ENCODE results near the gene ETS1.
A peak's percentile ranks its signal among the peaks of the same experiment; 100 is the strongest.
"Not testable (repeated sequence)": the region's sequence is repeated elsewhere in the genome, so short reads cannot be mapped to it uniquely, and the experiment has no call there.

ETS1 gene

GRCh38 chr11:128456566-128457268 is 130.6 kb downstream of the ETS1 start:
- DNase-seq: no peak

DNA sequence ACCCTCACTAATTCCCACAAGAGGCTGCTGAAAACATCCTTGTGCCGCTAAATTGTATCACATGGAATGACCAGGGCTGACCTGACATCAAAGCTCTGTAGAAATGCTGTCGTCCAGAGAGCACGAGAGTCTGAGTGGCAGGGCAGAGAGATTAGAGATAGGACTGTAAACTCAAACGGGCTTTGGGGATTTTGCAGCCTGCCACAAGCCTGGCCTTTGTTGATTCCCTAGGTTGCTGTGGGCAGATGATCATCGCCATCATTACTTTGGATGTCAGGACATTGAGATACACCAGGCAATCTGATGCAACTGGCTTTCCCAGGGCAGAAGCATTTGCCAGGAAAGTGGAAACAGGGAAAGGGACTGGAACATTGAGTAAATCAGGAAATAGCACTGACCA is 131.6 kb downstream of the ETS1 start:
- DNase-seq: no peak

DNA sequence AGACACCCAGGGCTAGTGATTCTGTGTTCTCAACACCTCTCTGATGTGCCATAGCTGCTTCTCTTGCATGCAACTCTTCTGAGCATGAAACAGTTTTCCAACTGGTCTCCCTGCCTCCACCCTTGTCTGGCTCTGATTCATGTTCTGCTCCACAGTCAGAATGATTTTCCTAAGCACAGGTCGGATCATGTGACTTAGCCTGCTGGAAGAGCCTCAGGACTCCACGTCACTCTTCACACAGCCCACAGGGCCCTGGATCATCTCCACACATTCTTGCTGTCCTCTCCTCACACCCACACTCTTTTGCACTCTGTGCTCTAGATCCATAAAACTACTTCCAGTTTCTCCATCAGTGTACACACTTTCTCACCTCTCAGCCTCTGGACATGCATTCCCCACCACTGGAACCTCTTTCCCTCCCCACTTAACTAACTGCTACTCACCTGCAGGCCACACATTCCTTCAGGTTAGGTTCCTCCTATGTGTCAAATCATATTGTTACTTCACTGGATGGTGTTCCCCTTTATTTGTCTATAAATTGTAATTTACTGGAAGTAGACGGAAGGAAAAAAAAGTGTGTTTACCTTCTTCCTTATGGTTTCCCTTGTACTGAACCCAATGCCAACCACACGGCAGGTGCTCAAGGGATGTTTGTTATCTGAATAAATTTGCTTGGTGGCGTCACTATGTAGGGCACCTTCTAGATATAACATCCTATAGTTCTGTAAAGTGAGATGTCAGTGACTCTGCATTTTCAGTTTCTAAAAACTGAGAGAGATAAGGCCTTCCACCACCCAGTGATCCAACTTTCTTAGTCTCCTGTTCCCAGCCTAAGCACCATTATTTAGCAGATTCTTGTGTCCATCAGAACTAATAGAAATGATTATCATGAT is 133.7 kb downstream of the ETS1 start:
- DNase-seq: no peak

GRCh38 chr11:128451652-128452470 is 135.5 kb downstream of the ETS1 start:
- peak; percentile 86 for DNase-seq

DNA sequence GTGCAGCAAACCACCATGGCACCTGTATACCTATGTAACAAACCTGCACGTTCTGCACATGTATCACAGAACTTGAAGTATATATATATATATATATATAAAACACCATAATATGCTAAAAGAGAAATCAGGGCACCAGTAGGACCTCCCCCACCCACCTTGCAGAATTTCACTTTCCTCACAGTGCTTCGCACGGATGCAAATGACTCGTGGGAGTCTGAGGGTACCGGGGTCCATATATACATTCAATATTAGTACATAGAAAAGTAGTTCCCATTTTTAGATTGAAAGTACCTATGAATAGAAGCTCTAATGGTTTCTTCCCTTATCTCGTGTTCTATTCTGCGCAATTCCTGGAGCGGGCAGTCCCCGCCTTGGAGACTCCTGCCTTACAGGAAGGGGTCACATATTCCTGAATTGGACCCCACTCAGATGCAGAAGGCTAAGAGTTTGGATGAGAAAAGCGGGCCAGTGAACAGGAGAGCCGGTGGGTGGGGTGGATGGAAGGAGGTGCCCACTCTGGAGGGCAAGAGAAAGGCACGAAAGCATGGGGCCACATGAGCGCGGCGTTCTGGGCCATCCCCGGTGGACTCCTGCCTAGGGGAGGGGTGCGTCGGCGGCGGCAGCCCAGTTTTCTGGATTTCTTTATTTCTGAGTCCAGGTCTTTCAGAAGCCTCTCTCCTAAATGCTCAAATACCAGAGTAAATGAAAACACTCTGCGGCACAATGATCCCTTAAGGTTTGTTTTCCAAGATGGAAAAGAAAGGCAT is 136.3 kb downstream of the ETS1 start:
- DNase-seq: no peak

DNA sequence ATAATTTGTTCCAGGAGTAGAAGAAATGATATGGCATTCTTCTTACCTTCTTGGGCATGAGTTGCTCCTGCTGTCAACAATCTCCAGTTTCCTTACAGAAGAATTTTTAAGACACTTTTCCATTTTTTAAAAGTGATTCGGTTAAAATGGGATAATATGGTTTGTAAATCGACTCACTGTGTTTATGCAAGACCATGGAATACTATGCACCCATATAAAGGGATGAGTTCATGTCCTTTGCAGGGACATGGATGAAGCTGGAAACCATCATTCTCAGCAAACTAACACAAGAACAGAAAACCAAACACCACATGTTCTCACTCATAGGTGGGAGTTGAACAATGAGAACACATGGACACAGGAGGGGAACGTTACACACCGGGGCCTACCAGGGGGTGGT is 136.9 kb downstream of the ETS1 start:
- DNase-seq: not testable (repeated sequence)

- DNase-seq: no peak
Observed at GRCh38 chr11:128448981-128449713, 138.2 kb downstream of the ETS1 start.

- peak; percentile 37 for DNase-seq
Observed at GRCh38 chr11:128448200-128448886, 139.0 kb downstream of the ETS1 start.

DNA sequence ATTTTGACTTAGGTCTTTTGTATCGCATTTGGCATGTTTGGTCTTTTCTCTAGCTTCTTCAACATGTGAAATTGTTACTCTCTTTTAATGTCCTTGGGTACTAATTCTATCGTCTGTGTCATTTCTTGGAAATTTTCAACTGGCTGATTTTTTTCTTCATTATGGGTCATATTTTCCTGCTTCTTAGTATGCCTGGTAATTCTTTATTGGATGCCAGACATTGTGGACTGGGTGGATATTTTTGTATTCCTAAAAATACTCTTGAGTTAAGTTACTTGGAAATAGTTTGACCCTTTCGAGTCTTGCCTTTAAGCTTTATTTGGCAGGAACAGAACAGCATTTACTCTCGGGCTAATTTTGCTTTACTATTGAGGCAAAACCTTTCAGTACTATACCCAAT is 140.1 kb downstream of the ETS1 start:
- no peak for DNase-seq

DNA sequence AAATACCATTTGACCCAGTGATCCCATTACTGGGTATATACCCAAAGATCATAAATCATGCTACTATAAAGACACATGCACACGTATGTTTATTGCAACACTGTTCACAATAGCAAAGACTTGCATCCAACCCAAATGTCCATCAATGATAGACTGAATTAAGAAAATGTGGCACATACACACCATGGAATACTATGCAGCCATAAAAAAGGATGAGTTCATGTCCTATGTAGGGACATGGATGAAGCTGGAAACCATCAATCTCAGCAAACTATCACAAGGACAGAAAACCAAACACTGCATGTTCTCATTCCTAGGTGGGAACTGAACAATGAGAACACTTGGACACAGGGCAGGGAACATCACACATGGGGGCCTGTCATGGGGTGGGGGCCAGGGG is 141.4 kb downstream of the ETS1 start:
- not testable (repeated sequence) for DNase-seq

DNA sequence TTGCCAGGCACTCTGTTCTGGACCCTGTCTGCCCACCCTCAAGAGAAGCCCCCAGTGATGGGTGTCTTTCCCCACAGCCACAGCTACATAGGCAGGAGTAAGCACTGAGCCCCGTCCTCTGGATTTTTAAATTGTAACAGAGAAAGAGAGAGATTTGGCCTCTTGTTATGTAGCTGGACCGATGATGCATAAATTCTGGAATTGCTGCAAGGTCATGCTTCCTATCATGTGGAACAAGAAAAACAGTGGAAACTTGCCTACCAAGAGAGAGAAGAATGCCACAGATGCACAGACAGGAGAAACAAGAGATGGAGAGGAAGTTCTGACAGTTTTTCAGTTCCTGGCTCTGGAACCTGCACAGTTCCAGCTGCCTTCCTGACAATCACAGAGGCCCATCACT is 150.2 kb downstream of the ETS1 start:
- no peak for DNase-seq

DNA sequence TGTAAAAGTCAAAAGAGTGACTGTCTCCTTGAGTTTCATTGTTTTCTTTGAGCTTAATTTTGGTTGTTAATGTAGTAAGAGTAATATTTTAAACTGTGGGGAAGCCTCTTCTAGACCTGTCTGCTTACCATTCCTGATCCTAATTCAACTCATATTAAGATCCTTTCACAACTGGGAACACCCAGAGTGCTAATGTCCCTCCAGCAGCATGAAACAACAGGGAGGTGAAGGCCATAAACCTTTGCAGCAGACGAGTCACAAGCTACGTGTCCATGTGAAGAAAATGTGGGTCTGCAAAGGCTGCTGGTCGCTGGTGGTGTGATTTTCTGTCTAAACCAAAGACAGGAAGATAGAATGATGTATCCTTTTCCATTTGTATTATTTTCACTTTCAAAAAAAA is 152.5 kb downstream of the ETS1 start:
- no peak for DNase-seq

GRCh38 chr11:128434411-128434810 is 152.9 kb downstream of the ETS1 start:
- no peak for DNase-seq

- DNase-seq: no peak
Observed at GRCh38 chr11:128432926-128433325, 154.4 kb downstream of the ETS1 start.

DNA sequence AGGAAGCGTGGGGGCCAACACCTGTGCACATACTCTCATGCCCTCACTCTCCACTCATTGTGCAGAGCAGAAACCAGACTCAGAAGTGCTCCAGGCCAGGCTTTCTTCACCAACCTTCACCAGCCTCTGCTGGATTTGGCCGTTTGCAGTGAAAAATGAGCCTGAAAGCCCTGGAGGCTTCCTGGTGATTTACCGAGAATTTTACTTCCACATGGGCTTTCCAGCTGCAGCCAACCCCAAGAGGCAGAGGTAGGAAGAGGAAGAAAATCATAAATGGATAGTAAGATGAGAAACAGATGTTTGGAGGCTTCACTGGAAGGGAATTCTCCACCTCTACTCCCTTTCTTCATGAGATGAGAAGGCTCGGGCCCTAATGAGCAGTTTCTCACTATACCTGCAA is 155.4 kb downstream of the ETS1 start:
- DNase-seq: no peak

GRCh38 chr11:128428935-128429334 is 158.4 kb downstream of the ETS1 start:
- DNase-seq: no peak

DNA sequence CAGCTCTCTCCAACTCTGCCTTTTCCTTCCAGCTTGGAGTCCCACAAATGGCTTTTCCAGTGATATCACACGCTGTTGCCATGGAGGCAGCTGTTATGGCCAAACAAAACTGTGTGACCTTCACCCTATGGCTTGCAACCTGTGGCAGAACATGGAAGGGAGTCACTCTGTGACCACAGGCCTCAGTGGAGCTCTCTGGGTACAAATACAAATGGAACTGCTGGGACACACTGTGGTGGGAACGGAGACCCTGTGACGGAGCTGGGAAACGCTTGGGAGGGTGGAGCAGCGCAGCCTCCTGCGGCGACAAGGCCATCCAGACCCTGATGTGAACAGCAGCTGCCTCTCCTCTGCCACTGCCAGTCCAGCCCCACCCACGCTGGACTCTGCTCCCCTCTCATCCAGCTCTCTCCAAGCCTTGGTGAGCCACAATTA is 162.5 kb downstream of the ETS1 start:
- peak; percentile 73 for DNase-seq

DNA sequence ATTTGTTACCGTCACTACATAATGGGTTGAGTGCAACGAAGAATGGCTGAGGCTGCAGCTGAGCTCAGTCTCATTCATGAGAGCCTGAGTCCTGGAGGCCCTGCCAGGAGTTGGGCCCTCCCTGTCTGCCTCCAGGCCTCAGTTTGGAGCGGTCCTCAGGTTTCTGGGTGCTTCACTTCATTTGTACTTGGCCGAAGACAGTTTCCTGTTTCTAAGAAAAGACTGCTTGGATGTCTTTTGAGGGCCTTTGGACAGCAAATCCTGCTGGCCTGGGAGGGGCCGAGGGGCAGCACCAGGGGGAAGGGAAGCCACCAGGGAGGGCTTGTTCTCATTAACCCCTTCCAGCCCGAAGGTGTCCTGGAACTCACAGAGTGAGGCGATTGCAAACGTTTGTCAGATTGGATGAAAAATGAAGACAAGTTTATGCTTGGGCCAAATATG is 163.1 kb downstream of the ETS1 start:
- DNase-seq: no peak

DNA sequence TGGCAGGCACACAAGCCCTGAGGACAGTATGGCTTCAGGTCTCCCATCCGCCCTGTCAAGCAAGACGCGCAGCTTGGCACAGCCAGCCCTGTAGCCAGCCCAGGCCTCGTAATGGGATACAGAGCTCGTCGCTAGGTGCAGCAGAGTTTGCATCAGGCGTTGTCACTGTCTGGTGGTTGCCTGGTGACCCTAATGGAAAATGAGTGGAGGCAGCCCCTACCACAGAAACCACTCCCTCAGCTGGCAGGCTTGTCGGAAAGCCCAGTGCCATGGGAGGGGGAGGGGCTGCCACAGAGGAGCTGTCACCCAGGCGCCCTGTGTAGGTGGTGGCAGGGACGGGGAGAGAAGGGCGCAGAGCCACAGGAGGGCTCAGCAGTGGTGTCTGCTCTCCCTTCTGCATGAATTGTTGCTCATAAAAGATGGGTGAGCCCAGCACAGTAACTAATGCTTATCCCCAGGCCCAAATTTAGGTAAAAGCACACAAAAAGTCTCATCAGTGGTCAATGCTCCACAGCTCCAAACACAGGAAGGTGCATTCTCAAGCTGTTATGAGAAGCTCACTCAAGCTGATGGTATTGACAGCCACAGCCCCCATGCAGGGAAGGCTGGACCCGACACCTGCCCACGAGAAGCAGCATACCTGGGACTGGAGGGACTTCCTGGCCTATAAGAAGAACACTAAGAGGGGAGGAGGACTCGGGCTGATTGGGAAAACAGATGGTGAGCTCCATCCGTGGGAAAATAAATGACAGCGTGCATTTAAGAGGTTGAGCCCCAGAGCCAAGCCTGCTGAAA is 164.6 kb downstream of the ETS1 start:
- peak; percentile 70 for DNase-seq

Data from NCI-H146 (cell line).